HL-60 (cell line): ENCODE data around the gene CLDN10.

Experiments used
- DNase-seq, 2 experiments: peaks; one replicate each; pipeline ENCODE4 v3.0.0-alpha.2; 2010 to 2020; ENCODE audit warnings: low read depth in 1 of 2, low spot score in 1 of 2
- H3K27ac ChIP-seq: fragments of 250-450 bp; sonication (Bioruptor Pico); replicated peaks from 2 replicates; pipeline ENCODE4 v1.5.1; 2020; ENCODE audit warnings: mild to moderate bottlenecking, moderate library complexity
- H3K27me3 ChIP-seq: fragments of 250-450 bp; sonication (Bioruptor Pico); 2 replicates; pipeline ENCODE4 v1.5.1; 2021; ENCODE audit warnings: mild to moderate bottlenecking, moderate library complexity; ENCODE audit not compliant: insufficient read depth, poor library complexity, severe bottlenecking
- H3K4me3 ChIP-seq: replicated peaks from 2 replicates; pipeline ENCODE4 v1.5.1; 2011; ENCODE audit warnings: mild to moderate bottlenecking, control low read depth, low read length; ENCODE audit not compliant: insufficient read depth
- CTCF ChIP-seq: IDR thresholded peaks from one replicate; pipeline ENCODE4 v1.5.1; 2011; ENCODE audit warnings: low read length, control low read depth, inconsistent platforms; ENCODE audit not compliant: insufficient read depth
- GABPA ChIP-seq: IDR thresholded peaks from 2 replicates; pipeline ENCODE4 v1.6.1; 2012; ENCODE audit warnings: low read depth
- POLR2AphosphoS5 ChIP-seq: IDR thresholded peaks from 2 replicates; pipeline ENCODE4 v1.6.1; 2012; ENCODE audit warnings: low read depth
- REST ChIP-seq: IDR thresholded peaks from 2 replicates; pipeline ENCODE4 v1.6.1; 2012; ENCODE audit warnings: low read depth; ENCODE audit not compliant: insufficient replicate concordance
- SPI1 ChIP-seq: IDR thresholded peaks from 2 replicates; pipeline ENCODE4 v1.6.1; 2012; ENCODE audit warnings: low read depth, mild to moderate bottlenecking, borderline replicate concordance

The CLDN10 gene

DNA sequence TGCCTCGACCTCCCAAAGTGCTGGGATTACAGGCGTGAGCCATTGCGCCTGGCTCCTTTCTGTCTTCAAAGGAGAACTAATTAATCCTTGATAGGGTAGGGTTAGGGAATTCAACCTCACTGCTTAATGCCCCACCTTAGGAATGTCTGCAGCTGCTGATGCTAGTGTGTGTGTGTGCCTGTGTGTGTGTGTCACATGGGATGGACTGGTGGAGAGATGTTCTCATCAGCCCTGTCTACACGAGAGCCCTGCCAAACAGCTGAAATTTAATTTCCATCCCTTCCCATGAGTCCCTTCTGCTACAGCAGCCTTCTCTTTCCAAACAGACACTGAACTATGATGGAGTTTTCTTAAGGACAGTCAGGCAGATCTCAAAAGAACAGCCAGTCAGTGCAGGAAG lies 46.5 kb upstream of the CLDN10 start:
- DNase-seq, result no peak
- no peaks in the 10 kb centered on the region for H3K27me3 ChIP-seq
- no peak for TF ChIP-seq POLR2AphosphoS5
- TF ChIP-seq SPI1, result no peak
- no peak for TF ChIP-seq CTCF
- no peak for TF ChIP-seq REST
- no peak for TF ChIP-seq GABPA
- H3K27ac ChIP-seq, result no peak overlapping the region
- H3K4me3 ChIP-seq, result no peak overlapping the region

DNA sequence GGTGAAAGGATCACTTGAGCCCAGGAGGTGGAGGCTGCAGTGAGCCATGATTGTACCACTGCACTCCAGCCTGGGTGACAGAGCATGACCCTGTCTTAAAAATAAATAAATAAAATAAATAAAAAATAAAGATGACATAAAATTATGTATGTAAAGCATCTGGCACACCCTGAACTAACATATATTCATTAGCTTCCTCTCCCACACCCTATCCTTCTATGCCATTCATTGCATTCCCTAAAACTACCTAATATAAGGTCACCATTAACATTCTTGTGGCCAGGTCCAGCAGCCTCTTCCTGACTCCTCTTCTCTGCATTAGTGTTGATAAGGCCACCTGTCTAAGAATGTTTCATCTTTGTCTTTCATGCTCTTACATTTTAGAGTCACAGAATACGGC lies 44.5 kb upstream of the CLDN10 start:
- Histone ChIP-seq H3K27me3 (no peaks in the 10 kb centered on the region), H3K4me3 (no peak overlapping the region), H3K27ac (no peak overlapping the region)
- TF ChIP-seq SPI1, result no peak
- TF ChIP-seq POLR2AphosphoS5, result no peak
- no peak for TF ChIP-seq GABPA
- TF ChIP-seq CTCF, result no peak
- TF ChIP-seq REST, result no peak
- no peak for DNase-seq

DNA sequence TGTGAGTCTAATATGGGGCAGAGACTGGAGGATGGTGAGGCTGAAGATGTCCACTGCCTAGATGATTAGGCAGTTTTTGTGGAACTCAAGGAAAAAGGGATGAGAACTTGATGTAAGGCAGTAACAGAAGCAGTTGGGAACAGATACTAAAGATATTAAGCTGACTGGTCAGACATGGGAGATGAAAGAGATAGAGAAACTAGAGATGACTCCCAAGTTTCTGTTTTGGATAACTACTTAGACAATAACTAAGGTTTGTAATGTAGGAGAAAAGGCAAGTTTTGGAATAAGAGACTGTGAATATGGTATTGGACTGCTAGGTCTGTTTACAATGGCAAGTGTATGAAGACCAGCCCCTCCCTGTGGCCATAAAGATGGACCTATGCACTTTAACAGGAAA lies 43.5 kb upstream of the CLDN10 start:
- Histone ChIP-seq H3K27me3 (no peaks in the 10 kb centered on the region), H3K4me3 (no peak overlapping the region), H3K27ac (peak overlapping the region; percentile 80)
- DNase-seq, result no peak
- TF ChIP-seq POLR2AphosphoS5 (no peak), SPI1 (no peak), GABPA (no peak), CTCF (no peak), REST (no peak)
